Measurements from ENCODE around the gene ITGAL.

GRCh38 chr16:30484887-30485286 is 12.3 kb downstream of the ITGAL start:
- no peak for TF ChIP-seq CTCF (IDR thresholded peaks at IDR 0.05)
- no peak for TF ChIP-seq POLR2A (IDR thresholded peaks at IDR 0.05)

Measured in testis (tissue), 2 donors.